HepG2 (cell line): ENCODE data around the gene USP14. TPM values are rescaled to one million over a fixed set of nuclear protein-coding genes. Genes with fewer than 3 reads are reported as not detected.

Experiments used
- ATAC-seq: fragments of 200-7000 bp; cut with Tn5 transposase; 3 replicates; pipeline ENCODE4 v1.9.1; 2020; ENCODE audit warnings: mild to moderate bottlenecking, moderate library complexity
- BruUV-seq: library from RNA; stranded (reverse); fragments of 400-500 nt; replicated peaks from 2 replicates; lab custom pipeline; 2021; lab: Mats Ljungman, UMichigan
- CTCF ChIA-PET: fragments of 300-600 bp; formaldehyde crosslinking; extraction: SDS; loops from one replicate; lab custom pipeline; 2021; ENCODE audit warnings: low total read pairs, inconsistent platforms, low intra/inter-chr PET ratio; lab: Yijun Ruan, JAX
- POLR2A ChIA-PET: fragments of 350-600 bp; sonication (Branson Sonifier 250); formaldehyde crosslinking; loops from one replicate; lab custom pipeline; 2020; ENCODE audit warnings: antibody characterized with exemption, inconsistent platforms; lab: Yijun Ruan, JAX
- DNase-seq: peaks from one replicate; pipeline ENCODE4 v3.0.0-alpha.2; 2015; ENCODE audit warnings: low spot score
- FAIRE-seq: peaks from 3 replicates; lab custom pipeline; 2011; peaks lifted over from hg19 to GRCh38; lab: Jason Lieb, UNC
- H2AFZ ChIP-seq: one replicate; pipeline ENCODE4 v1.6.1; 2011; ENCODE audit warnings: low read length, inconsistent platforms
- H3K27ac ChIP-seq: fragments of 300-600 bp; 3 replicates; pipeline ENCODE4 v1.8.0; 2011; ENCODE audit warnings: mixed run types, mild to moderate bottlenecking, mixed read lengths, low read length, inconsistent platforms; ENCODE audit not compliant: insufficient read depth; ENCODE audit errors: extremely low read length
- H3K27me3 ChIP-seq, 2 experiments: fragments of 200-600 bp in 1 of 2; 2 replicates in 1 of 2; 3 replicates in 1 of 2; pipeline versions ENCODE4 v1.6.0 to v1.8.0; 2011; ENCODE audit warnings: low read length in 2 of 2, mild to moderate bottlenecking in 2 of 2, moderate library complexity in 2 of 2, inconsistent platforms in 1 of 2; ENCODE audit not compliant: insufficient read depth in 2 of 2, control insufficient read depth in 1 of 2
- H3K36me3 ChIP-seq, 2 experiments: fragments of 200-600 bp in 1 of 2; replicated peaks in 1 of 2; 2 replicates in 1 of 2; 3 replicates in 1 of 2; pipeline versions ENCODE4 v1.5.1 to v1.8.0; 2011; ENCODE audit warnings: low read length in 2 of 2, inconsistent platforms in 1 of 2; ENCODE audit not compliant: insufficient read depth in 2 of 2, control insufficient read depth in 1 of 2
- H3K4me1 ChIP-seq: 2 replicates; pipeline ENCODE4 v1.5.1; 2012; ENCODE audit warnings: low read length, inconsistent platforms; ENCODE audit not compliant: insufficient read depth
- H3K4me2 ChIP-seq: 2 replicates; pipeline ENCODE4 v1.6.0; 2011; ENCODE audit warnings: low read depth, low read length, inconsistent platforms
- H3K4me3 ChIP-seq, 3 experiments: fragments of 200-600 bp in 1 of 3; sonication (generic), shearing (Covaris generic) in 1 of 3; replicated peaks in 1 of 3; 2 replicates each; pipeline ENCODE4 v1.5.1; 2011 to 2016; ENCODE audit warnings: low read length in 3 of 3, inconsistent platforms in 2 of 3, low read depth in 2 of 3, mild to moderate bottlenecking in 2 of 3, control low read depth in 1 of 3, mixed read lengths in 1 of 3; ENCODE audit not compliant: insufficient read depth in 1 of 3
- H3K79me2 ChIP-seq: one replicate; pipeline ENCODE4 v1.6.1; 2011; ENCODE audit warnings: low read length, inconsistent platforms; ENCODE audit not compliant: insufficient read depth
- H3K9ac ChIP-seq: 2 replicates; pipeline ENCODE4 v1.6.0; 2011; ENCODE audit warnings: mild to moderate bottlenecking, low read depth, low read length, inconsistent platforms; ENCODE audit not compliant: insufficient read depth
- H3K9me3 ChIP-seq: 2 replicates; pipeline ENCODE4 v1.5.1; 2012; ENCODE audit warnings: mild to moderate bottlenecking, low read length
- H4K20me1 ChIP-seq: 2 replicates; pipeline ENCODE4 v1.6.0; 2011; ENCODE audit warnings: inconsistent platforms, mild to moderate bottlenecking, low read length, moderate library complexity; ENCODE audit not compliant: insufficient read depth
- AKNA ChIP-seq: sonication (generic); formaldehyde crosslinking; IDR thresholded peaks from 2 replicates; pipeline ENCODE4 v1.4.0; 2020; ENCODE audit warnings: missing genetic modification reagents, borderline replicate concordance
- BRD4 ChIP-seq: sonication (generic); formaldehyde crosslinking; IDR thresholded peaks from 2 replicates; pipeline ENCODE4 v1.4.0; 2020; ENCODE audit warnings: missing genetic modification reagents
- CBX2 ChIP-seq, 2 experiments: fragments of 200-600 bp in 1 of 2; sonication (generic); formaldehyde crosslinking in 1 of 2; IDR thresholded peaks; 2 replicates each; pipeline versions ENCODE4 v1.7.0 to v1.8.1; 2018 to 2022; ENCODE audit warnings: low read depth in 2 of 2, low read length in 1 of 2, mild to moderate bottlenecking in 1 of 2, missing genetic modification reagents in 1 of 2
- EHMT2 ChIP-seq: fragments of 200-600 bp; sonication (generic); IDR thresholded peaks from 2 replicates; pipeline ENCODE4 v1.7.0; 2017; ENCODE audit warnings: antibody characterized with exemption, low read depth, low read length, borderline replicate concordance
- GATAD1 ChIP-seq: IDR thresholded peaks from 2 replicates; pipeline ENCODE4 v1.6.1; 2016; ENCODE audit warnings: missing genetic modification reagents, missing compliant biosample characterization
- GPBP1L1 ChIP-seq: sonication (generic); formaldehyde crosslinking; IDR thresholded peaks from 2 replicates; pipeline ENCODE4 v1.5.0; 2020; ENCODE audit warnings: mild to moderate bottlenecking, missing genetic modification reagents
- HCFC1 ChIP-seq: fragments of 150-350 bp; IDR thresholded peaks from 2 replicates; pipeline ENCODE4 v1.6.1; 2014; ENCODE audit warnings: low read depth, low read length
- HES4 ChIP-seq: sonication (generic); formaldehyde crosslinking; IDR thresholded peaks from 2 replicates; pipeline ENCODE4 v1.9.0; 2021; ENCODE audit warnings: mild to moderate bottlenecking, missing genetic modification reagents, borderline replicate concordance
- RFXANK ChIP-seq: IDR thresholded peaks from 2 replicates; pipeline ENCODE4 v1.6.1; 2016
- SNAI1 ChIP-seq: sonication (generic); formaldehyde crosslinking; IDR thresholded peaks from 2 replicates; pipeline ENCODE4 v1.5.0; 2020; ENCODE audit warnings: mild to moderate bottlenecking, missing genetic modification reagents, borderline replicate concordance
- SP4 ChIP-seq: sonication (generic); formaldehyde crosslinking; IDR thresholded peaks from 2 replicates; pipeline ENCODE4 v1.8.1; 2023; ENCODE audit warnings: mild to moderate bottlenecking, missing genetic modification reagents
- THAP9 ChIP-seq: sonication (generic); formaldehyde crosslinking; IDR thresholded peaks from 2 replicates; pipeline ENCODE4; 2020; ENCODE audit warnings: missing genetic modification reagents, mild to moderate bottlenecking, borderline replicate concordance
- THYN1 ChIP-seq: sonication (generic); formaldehyde crosslinking; IDR thresholded peaks from 2 replicates; pipeline ENCODE4 v1.8.1; 2023; ENCODE audit warnings: low read depth, mild to moderate bottlenecking, moderate library complexity, missing genetic modification reagents, borderline replicate concordance
- ZBTB1 ChIP-seq: sonication (generic); formaldehyde crosslinking; IDR thresholded peaks from 2 replicates; pipeline ENCODE4 v1.4.0; 2020; ENCODE audit warnings: missing genetic modification reagents, borderline replicate concordance
- ZNF543 ChIP-seq: sonication (generic); formaldehyde crosslinking; IDR thresholded peaks from 2 replicates; pipeline ENCODE4 v1.4.0; 2020; ENCODE audit warnings: mild to moderate bottlenecking, missing genetic modification reagents
- ZNF672 ChIP-seq: sonication (generic); formaldehyde crosslinking; IDR thresholded peaks from 2 replicates; pipeline ENCODE4 v1.8.1; 2022; ENCODE audit warnings: missing genetic modification reagents
- ZNF772 ChIP-seq: sonication (generic); formaldehyde crosslinking; IDR thresholded peaks from 2 replicates; pipeline ENCODE4 v1.5.0; 2020; ENCODE audit warnings: mild to moderate bottlenecking, missing genetic modification reagents
- WGBS: methylation state at CpG from one replicate; pipeline ENCODE4 v1.1.6; 2017; ENCODE audit warnings: low lambda C conversion rate; 5-methylcytosine and 5-hydroxymethylcytosine counted together
- in situ Hi-C: cut with HindIII; loops from 2 replicates; pipeline ENCODE4 v1.10.0; 2017; ENCODE audit warnings: low pct_unique_long_range_greater_than_20kb; ENCODE audit not compliant: extremely low pct_ligation_motif_present
- intact Hi-C: fragments of 100-400 bp; cut with micrococcal nuclease; formaldehyde crosslinking; loops from one replicate; pipeline ENCODE4 v1.10.0; 2022; ENCODE audit not compliant: unreplicated experiment
- polyA plus RNA-seq, 8 experiments: library from polyadenylated mRNA; depleted of rRNA in 3 of 8; stranded (reverse) in 7 of 8; unstranded in 1 of 8; fragments of >200 nt; fragmentation: Illumina TruSeq in 4 of 8; extraction: Trizol in 4 of 8; gene quantifications; 2 replicates each; pipeline versions ENCODE4 v1.2.1 to v1.2.3, GENCODE V29; 2011 to 2016; ENCODE audit warnings: low read depth in 4 of 8, missing spikeins in 1 of 8, mixed read lengths in 1 of 8; ENCODE audit not compliant: insufficient read depth in 1 of 8
- total RNA-seq, 5 experiments: library from RNA; depleted of rRNA; stranded (reverse); fragments of >200 nt; fragmentation: Illumina TruSeq; extraction: Trizol; gene quantifications; 2 replicates each; pipeline ENCODE4 v1.2.3, GENCODE V29; 2016; ENCODE audit warnings: low read depth in 1 of 5

USP14 gene
- total and polyA plus RNA-seq, 2 of the 13 experiments (the other 11 are each of a cell fraction or from before 2014, with no cell fraction given) = 14.7 to 16.6 TPM

- H3K79me2 ChIP-seq = peaks cover 3% of the 10 kb centered on the region
- H2AFZ ChIP-seq = no peak overlapping the region
- no peak overlapping the region for H3K27ac ChIP-seq
- in situ Hi-C loops (no loop called here), intact Hi-C loops (no loop called here)
- no peak for TF ChIP-seq SP4 (CRISPR knock-in tag)
- no peak for TF ChIP-seq CBX2 (IDR thresholded peaks at IDR 0.05; ENCODE audit: low read depth, low read length)
- no peak for TF ChIP-seq CBX2 (CRISPR knock-in tag; IDR thresholded peaks at IDR 0.05; ENCODE audit: low read depth)
- no peak for TF ChIP-seq ZNF672 (CRISPR knock-in tag)
- TF ChIP-seq HES4 = no peak
- no peak for TF ChIP-seq SNAI1 (CRISPR knock-in tag)
- no peak for TF ChIP-seq EHMT2
- no peak for TF ChIP-seq HCFC1
- no peak for TF ChIP-seq ZNF772 (CRISPR knock-in tag)
- no peak for TF ChIP-seq THYN1 (CRISPR knock-in tag)
- no peak for TF ChIP-seq ZNF543 (CRISPR knock-in tag)
- TF ChIP-seq THAP9 = no peak
- no peak for TF ChIP-seq GPBP1L1 (CRISPR knock-in tag)
- TF ChIP-seq BRD4 (CRISPR knock-in tag) = no peak
- no peak for TF ChIP-seq RFXANK (CRISPR knock-in tag)
- no peak for TF ChIP-seq AKNA
- TF ChIP-seq GATAD1 (CRISPR knock-in tag) = no peak
- no peak for TF ChIP-seq ZBTB1 (CRISPR knock-in tag)
- H3K27me3 ChIP-seq = no peaks in the 10 kb centered on the region
- H4K20me1 ChIP-seq = no peaks in the 10 kb centered on the region
- ChIA-PET POLR2A (no interaction called here), CTCF (no interaction called here)
- ATAC-seq (no peak), DNase-seq (no peak), FAIRE-seq (no peak)
- no peaks in the 10 kb centered on the region for H3K9me3 ChIP-seq
- no TSS peak for BruUV-seq
- 96% methylated on average over 2 of the region's 2 CpGs for WGBS
- H3K9ac ChIP-seq = no peak overlapping the region
- peaks cover 4% of the 10 kb centered on the region for H3K4me1 ChIP-seq
- H3K36me3 ChIP-seq = peaks cover 10 to 73% of the 10 kb centered on the region in 2 experiments
- H3K4me2 ChIP-seq = no peak overlapping the region
- H3K4me3 ChIP-seq = no peak overlapping the region
Observed at GRCh38 chr18:260547-260946, 102.2 kb downstream of the USP14 start.
